ENCODE measurements around the gene GFAP. TPM values are rescaled to one million over a fixed set of nuclear protein-coding genes. Genes with fewer than 3 reads are reported as not detected.
"Not testable (repeated sequence)": the region's sequence is repeated elsewhere in the genome, so short reads cannot be mapped to it uniquely, and the experiment has no call there.

Gene GFAP
- total RNA-seq (2014; rRNA removed; shearing (Covaris generic); ENCODE audit: low replicate concordance): 5.0 TPM in 1 of 2 replicates, not detected in the other

- H3K4me3 ChIP-seq: no peak within 1 kb of the TSS
- H3K27me3 ChIP-seq: no peaks in the 10 kb centered on the region
- DNase-seq: no peak
- H3K9me3 ChIP-seq: no peaks in the 10 kb centered on the region
- no peaks in the 10 kb centered on the region for H3K36me3 ChIP-seq
Measured at GRCh38 chr17:44915321-44915726, at the start of gene GFAP. GFAP (minus strand) TSS chr17:44915500; CDS start chr17:44915486, 14 bp downstream.

- peak; percentile 55 for DNase-seq
Measured at GRCh38 chr17:44961921-44962350, 46.6 kb upstream of the GFAP start.

DNA sequence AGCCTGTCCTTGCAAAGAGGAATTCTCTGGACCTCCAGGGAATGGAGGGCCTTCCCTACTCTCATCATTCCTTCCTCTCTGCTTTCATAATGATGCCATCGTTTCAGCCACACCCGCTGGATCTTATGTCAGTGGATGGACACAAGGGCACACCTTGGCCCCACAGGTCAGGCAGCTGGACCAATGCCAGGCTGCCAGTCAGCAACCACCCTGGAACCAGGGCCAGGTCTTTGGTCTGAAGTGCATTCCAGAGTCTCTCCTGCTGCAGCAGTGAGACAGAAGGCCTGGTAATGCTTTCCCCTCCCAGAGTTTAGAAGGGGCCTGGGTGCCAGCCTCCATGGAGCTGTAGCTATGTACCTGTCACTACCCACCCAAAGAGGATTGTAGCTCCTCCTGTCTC lies 45.4 kb upstream of the GFAP start:
- Histone ChIP-seq H3K36me3 (no peaks in the 10 kb centered on the region), H3K27me3 (no peaks in the 10 kb centered on the region), H3K9me3 (no peaks in the 10 kb centered on the region), H3K4me3 (no peak overlapping the region)
- no peak for DNase-seq

More at GRCh38 chr17:44961921-44962350, 46.6 kb upstream of the GFAP start:
- Histone ChIP-seq H3K9me3 (no peaks in the 10 kb centered on the region), H3K4me3 (no peak overlapping the region), H3K36me3 (no peaks in the 10 kb centered on the region), H3K27me3 (peaks cover 1% of the 10 kb centered on the region)

DNA sequence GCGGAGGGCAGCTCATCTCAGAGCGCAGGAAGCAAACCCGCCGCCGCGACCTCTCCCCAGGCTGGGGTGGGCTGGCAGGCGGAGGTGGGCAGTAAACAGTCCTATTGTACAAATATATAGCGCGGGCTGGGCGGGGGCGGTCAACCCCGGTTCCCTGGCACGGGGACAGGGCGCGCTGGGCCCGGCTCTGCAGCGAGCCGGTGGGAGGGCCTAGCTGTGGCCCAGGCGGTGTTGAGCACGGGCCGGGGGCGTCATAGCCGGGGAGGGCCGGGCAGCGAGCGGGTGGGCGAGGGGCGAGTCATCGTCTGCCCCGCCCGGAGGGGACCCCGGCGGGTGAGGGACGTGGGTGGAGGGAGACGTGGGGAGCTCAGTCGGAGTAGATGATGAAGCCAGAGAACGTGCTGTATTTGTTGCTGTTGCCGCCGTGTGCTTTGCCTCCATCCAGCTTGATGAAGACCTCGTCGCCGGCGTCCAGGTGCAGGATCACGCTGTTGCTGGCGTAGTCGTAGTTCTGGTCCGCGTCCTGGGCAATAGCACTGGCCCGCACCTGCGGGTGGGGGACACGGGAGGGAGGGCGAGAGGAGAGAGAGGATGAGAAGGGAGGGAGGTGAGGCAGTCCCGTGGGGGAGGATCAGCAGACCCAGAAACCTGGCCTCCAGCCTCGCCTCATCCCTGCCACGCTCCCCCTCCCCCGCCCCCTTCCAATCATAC lies 44.7 kb upstream of the GFAP start:
- DNase-seq: no peak
- no peaks in the 10 kb centered on the region for H3K27me3 ChIP-seq
- no peaks in the 10 kb centered on the region for H3K36me3 ChIP-seq
- H3K9me3 ChIP-seq: no peaks in the 10 kb centered on the region
- no peak overlapping the region for H3K4me3 ChIP-seq

DNA sequence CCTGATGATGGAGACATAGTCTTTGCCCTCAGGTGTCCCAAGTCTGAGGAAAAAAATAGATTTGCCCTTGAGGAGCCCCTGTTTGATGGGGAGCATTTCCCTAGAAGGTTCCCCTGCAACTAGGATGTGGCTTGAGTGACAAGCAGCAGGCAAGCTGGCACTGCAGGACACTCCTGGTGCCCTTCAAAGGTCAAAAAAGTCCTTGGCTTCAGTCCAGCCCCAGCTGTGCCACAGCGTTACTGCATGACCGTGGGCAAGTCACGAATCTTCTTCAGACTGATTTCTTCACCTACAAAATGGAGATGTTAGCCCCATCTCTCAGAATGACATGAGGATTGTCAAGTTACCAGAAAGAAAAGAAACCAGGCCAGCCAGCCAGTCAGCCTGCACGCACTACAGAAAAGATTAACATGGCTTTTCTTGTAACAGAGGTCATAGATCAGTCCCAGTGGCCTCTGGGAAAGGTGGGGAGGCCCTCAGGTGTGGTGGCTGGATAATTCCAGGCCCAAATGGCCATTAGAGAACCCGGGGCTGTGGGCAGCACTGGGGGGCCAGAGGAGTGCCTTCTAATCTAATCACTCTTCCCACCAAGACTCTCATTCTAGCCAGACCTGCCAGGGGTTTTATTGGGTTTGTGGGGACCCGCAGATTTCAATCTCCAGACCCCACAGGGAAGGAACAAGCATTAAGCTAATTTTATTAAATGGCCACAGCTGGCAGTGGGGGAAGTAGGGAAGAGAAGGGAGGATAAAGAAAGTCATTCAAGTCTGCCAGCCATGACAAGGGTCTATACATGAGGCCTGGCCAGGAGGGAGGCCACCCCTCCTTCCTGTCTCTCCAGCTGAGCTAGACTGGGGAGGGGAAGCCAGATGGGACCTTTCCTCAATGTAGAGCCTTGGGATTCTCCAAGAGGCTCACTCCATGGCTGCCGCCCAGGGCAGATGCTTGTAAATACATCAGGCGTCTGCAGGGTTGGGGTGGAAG lies 42.0 kb upstream of the GFAP start:
- Histone ChIP-seq H3K27me3 (no peaks in the 10 kb centered on the region), H3K9me3 (no peaks in the 10 kb centered on the region), H3K4me3 (no peak overlapping the region), H3K36me3 (no peaks in the 10 kb centered on the region)
- no peak for DNase-seq

DNA sequence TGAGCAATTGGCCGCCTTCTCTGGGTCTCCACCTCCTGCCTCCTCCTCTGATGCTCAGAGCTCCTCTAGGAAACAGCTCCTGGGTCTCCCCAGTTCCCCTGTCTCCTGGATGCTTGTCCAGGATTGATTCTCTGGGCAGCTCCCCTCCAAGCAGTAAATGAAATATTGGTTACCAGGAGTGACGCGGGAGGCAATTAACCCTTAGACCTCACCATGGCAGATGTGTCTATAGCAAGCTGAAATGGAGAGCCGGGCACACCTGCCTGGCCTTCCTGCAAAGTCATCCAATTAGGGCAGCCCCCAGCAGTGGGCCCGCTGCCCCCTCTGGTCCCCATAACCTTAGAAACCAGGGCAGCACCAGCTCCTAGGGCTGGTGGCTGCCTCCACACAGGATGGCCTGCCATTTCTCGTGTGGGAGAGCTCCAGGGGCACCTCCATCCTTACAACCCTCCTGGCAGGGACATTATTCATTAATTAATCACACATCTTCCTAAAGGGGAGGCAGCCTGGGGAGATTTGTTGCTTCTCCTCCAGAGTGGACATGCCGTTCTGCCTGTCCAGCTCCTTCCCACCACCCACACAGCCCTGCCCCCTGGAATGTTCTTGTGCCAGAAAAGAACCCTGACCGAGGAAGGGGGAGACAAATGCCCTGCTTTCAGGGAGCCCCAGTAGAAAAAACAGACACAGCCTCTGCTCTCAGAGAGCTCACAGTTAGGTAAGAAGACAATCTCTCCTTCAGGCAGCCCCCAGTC lies 40.5 kb upstream of the GFAP start:
- no peak overlapping the region for H3K4me3 ChIP-seq
- H3K27me3 ChIP-seq: no peaks in the 10 kb centered on the region
- DNase-seq: no peak

DNA sequence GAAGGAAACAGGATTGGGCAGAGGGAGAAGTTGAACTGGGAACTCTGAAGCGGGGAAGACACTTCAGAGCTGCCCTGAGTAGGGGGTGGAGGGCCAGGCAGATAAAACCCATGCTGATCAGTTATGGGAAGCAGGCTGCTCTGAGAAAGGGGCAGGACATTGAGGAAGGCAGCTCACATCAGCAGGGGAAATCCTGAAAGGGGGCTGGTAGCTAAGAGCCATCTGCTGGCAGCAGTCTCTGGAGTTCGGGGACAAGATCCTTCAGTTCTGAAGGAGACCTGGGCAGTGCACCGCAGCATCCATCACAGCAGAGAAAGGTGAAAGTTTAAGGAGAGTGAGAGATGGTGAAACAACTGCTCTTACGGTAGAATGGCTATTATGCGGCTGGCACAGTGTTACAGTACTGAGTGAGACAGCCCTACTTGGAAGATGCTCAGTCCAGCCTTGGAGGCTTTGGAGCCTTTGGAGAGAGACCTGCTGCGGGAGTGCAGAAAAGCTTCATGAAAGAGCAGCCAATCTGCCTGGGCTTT lies 37.7 kb upstream of the GFAP start:
- DNase-seq: no peak
- Histone ChIP-seq H3K9me3 (no peaks in the 10 kb centered on the region), H3K36me3 (no peaks in the 10 kb centered on the region), H3K4me3 (no peak overlapping the region), H3K27me3 (no peaks in the 10 kb centered on the region)

More for the DNA sequence above, 40.5 kb upstream of the GFAP start:
- Histone ChIP-seq H3K9me3 (no peaks in the 10 kb centered on the region), H3K36me3 (no peaks in the 10 kb centered on the region)

DNA sequence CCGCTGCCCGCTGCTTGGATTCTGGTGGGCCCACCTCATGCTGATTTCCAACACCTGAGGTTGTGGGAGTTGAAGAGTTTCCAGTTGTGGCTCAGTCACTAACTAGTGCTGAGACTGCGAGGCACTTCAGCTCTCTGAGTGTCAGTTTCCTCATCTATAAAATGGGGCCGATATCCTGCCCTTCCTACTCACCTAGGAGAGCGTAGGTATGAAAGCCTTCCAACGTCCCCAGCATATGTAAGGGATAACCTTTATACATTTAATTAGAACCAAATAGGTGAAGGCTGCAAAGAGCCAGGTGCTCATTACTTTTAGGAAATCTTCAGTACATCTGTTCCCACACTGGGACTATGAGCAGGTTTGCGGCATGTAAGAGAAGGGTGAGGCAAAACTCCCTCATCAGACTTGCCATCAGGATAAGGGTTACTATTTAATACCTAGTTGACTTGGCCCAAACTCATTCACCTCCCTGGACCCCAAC lies 33.1 kb upstream of the GFAP start:
- no peaks in the 10 kb centered on the region for H3K9me3 ChIP-seq
- DNase-seq: no peak
- peak overlapping the region; percentile 79 for H3K4me3 ChIP-seq
- H3K27me3 ChIP-seq: no peaks in the 10 kb centered on the region
- peaks cover 26% of the 10 kb centered on the region for H3K36me3 ChIP-seq

DNA sequence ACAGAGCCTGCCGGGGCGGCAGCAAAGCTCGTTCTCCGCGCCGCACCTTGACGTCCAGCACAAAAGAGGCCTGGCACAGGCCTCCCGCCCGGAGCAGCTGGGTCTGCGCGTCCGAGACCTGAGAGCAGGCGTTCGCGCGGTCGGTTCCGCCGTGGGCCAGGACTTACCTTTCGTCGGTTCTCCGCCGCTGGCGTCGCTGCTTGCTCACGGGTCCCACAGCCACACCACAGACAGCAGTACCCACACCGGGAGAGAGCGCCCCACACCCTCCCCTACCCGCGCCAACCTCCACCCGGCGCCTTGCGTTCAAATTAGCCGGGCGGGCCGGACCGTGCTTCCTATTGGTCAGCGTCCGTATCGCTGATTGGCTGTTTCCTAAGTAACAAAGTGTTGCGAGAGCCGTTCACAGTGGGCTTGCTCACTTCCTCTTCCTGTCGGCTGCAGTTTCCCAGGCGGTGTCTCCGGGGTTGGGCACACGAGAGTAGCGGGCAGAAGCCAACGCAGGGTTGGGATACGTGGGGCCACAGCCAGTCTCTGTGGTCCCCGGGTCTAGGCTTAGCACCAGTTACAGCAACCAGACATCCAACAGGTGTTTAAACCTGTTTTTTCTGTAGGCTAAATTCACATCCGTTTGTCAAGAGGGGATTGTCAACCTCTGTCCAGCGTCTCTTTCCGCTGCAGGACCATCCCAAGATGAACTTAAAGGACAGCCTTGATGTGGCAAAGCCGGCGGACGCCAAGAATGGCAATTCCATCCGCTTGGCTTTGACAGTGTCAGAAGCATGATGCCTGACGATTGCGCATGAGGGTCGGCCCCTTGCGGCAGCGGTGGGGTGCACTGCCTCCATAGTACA lies 32.4 kb upstream of the GFAP start, which contains the start of gene KIF18B:
Gene KIF18B, minus strand, starts transcription at position 313 of the 854 bp plus-strand sequence. CDS start 11,429 bp downstream, outside the sequence.
- peak within 1 kb of the TSS; percentile 79 for H3K4me3 ChIP-seq
- peaks cover 31% of the 10 kb centered on the region for H3K36me3 ChIP-seq
- H3K9me3 ChIP-seq: no peaks in the 10 kb centered on the region
- peak; percentile 97 for DNase-seq
- no peaks in the 10 kb centered on the region for H3K27me3 ChIP-seq

DNA sequence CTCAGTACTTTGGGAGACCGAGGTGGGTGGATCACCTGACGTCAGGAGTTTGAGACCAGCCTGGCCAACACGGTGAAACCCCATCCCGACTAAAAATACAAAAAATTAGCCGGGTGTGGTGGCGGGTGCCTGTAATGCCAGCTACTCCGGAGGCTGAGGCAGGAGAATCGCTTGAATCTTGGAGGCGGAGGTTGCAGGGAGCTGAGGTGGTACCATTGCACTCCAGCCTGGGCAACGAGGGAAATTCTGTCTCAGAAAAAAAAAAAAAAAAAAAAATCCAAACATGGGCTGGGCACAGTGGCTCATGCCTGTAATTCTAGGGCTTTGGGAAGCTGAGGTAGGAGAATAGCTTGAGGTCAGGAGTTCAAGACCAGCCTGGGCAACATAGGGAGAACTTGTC lies 30.4 kb upstream of the GFAP start:
- DNase-seq, H3K27me3 ChIP-seq, H3K4me3 ChIP-seq, H3K9me3 ChIP-seq: not testable (repeated sequence)
- peaks cover 48% of the 10 kb centered on the region for H3K36me3 ChIP-seq

DNA sequence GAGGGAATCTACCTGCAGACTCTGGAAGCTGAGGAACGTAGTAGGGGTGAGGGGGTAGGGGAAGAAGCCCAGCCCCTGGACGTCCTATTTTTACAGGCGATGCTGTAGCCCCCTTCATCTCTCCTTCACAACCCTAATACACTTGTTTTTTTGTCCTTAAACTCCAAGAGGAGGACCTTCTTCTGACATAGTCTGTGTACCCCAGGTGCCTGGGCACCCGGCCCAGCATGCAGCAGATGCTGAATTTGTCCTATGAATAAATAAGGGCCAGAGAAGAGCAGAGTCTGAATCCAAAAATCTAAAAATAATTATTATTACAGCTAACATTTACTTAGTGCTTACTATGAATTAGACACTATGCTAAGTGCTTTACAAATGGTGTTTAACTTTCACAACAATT lies 27.2 kb upstream of the GFAP start:
- Histone ChIP-seq H3K4me3 (no peak overlapping the region), H3K9me3 (peaks cover 9% of the 10 kb centered on the region), H3K36me3 (peaks cover 79% of the 10 kb centered on the region), H3K27me3 (no peaks in the 10 kb centered on the region)
- DNase-seq: no peak

GRCh38 chr17:44941712-44942331 lies 26.5 kb upstream of the GFAP start:
- Histone ChIP-seq H3K27me3 (no peaks in the 10 kb centered on the region), H3K36me3 (peaks cover 85% of the 10 kb centered on the region), H3K9me3 (peaks cover 9% of the 10 kb centered on the region), H3K4me3 (no peak overlapping the region)
- no peak for DNase-seq

DNA sequence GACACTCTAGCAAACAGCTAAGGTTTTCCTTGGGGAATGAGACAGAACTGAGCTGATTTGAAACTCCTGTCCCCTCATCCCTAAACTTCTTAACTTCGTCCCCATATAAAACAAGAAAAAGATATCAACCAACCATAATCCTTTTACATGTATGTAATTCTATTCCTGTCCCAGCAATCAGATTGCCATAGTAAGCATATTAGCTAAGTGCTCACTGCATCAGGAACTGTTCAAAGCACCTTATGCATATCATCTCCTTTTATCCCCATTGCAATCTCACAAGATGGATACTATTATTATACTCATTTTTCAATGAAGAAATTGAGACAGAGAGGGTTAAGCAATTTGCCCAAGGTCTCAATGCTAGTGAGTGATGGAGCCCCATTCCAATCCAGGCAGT lies 25.5 kb upstream of the GFAP start:
- peaks cover 9% of the 10 kb centered on the region for H3K9me3 ChIP-seq

DNA sequence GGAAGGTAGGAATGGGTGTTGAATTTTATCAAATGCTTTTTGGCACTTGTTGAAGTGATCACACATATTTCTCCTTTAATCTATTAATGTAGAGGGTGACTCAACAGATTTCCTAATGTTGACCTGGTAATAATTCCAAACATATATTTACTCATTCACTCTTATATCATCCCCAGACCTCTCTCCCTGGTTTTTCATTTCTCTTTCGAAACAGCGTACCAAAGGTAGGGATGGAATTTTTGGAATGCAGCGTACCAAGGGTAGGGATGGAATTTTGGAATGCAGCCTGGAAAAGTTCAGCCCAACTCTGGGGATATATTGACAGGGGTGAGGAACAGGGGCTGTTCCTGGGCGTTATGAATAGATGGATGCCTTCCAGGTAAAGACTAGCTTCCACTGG lies 25.0 kb upstream of the GFAP start:
- Histone ChIP-seq H3K4me3 (no peak overlapping the region), H3K36me3 (peaks cover 86% of the 10 kb centered on the region), H3K9me3 (peaks cover 9% of the 10 kb centered on the region), H3K27me3 (no peaks in the 10 kb centered on the region)
- no peak for DNase-seq

More for the DNA sequence above, 25.5 kb upstream of the GFAP start:
- Histone ChIP-seq H3K27me3 (no peaks in the 10 kb centered on the region), H3K36me3 (peaks cover 85% of the 10 kb centered on the region), H3K4me3 (no peak overlapping the region)
- no peak for DNase-seq

DNA sequence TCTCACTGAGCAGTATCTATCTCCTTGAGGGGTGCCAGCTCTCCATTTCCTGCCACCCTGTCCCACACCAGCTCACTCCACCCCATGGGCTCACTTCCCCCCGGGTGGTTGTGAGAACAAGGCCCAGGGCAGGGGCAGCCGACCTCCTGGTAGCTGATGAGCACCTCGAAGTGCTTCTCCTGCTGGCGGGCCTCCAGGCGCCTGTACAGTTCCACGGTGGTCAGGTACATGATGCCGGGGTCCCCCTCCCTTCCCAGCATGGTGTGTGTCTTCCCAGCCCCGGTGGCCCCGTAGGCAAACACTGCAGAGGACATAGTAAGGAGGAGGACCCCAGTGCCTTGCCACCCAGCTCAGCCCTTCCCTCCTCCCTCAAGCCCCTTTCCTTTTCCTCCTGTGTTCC lies 19.8 kb upstream of the GFAP start:
- no peaks in the 10 kb centered on the region for H3K27me3 ChIP-seq
- H3K36me3 ChIP-seq: peaks cover 94% of the 10 kb centered on the region
- no peak for DNase-seq
- H3K4me3 ChIP-seq: no peak overlapping the region
- peaks cover 9% of the 10 kb centered on the region for H3K9me3 ChIP-seq
